Sigmoid colon (tissue), 7 donors: ENCODE data around the gene VPS33B. TPM values are rescaled to one million over a fixed set of nuclear protein-coding genes. Genes with fewer than 3 reads are reported as not detected.

Experiments
- DNase-seq: peaks from one replicate; pipeline ENCODE4 v3.0.0-alpha.2; 2019
- H3K27ac ChIP-seq, 4 donors: fragments of 200-600 bp; sonication (generic); one replicate each; pipeline ENCODE4 v1.5.1; 2016 to 2019; ENCODE audit warnings: mild to moderate bottlenecking in 1 of 4
- H3K27me3 ChIP-seq, 3 donors: fragments of 200-600 bp; sonication (generic); one replicate each; pipeline ENCODE4 v1.5.1; 2019; ENCODE audit warnings: mild to moderate bottlenecking in 1 of 3
- H3K36me3 ChIP-seq, 4 donors: fragments of 200-600 bp; sonication (generic); one replicate each; pipeline ENCODE4 v1.5.1; 2016 to 2019
- H3K4me1 ChIP-seq, 4 donors: fragments of 200-600 bp; sonication (generic); one replicate each; pipeline ENCODE4 v1.5.1; 2017 to 2019
- H3K4me3 ChIP-seq, 4 donors: fragments of 200-600 bp; sonication (generic); one replicate each; pipeline ENCODE4 v1.5.1; 2017 to 2019; ENCODE audit warnings: mild to moderate bottlenecking in 2 of 4, moderate library complexity in 1 of 4
- H3K9me3 ChIP-seq, 4 donors: fragments of 200-600 bp in 3 of 4; sonication (generic) in 3 of 4; one replicate each; pipeline versions ENCODE4 v1.5.1 to v1.6.1; 2013 to 2019
- CTCF ChIP-seq, 4 experiments: fragments of 450-650 bp in 3 of 4; fragments of 200-600 bp in 1 of 4; IDR thresholded peaks; one replicate each; pipeline ENCODE4 v1.5.1; 2016 to 2019; ENCODE audit warnings: antibody characterized with exemption in 4 of 4, mild to moderate bottlenecking in 3 of 4, moderate library complexity in 2 of 4
- EP300 ChIP-seq, 4 donors: sonication (generic); formaldehyde crosslinking; IDR thresholded peaks; one replicate each; pipeline ENCODE4 v1.6.1; 2017; ENCODE audit warnings: antibody characterized with exemption in 4 of 4
- POLR2A ChIP-seq, 2 donors: fragments of 450-650 bp; IDR thresholded peaks; one replicate each; pipeline ENCODE4 v1.6.1; 2016; ENCODE audit warnings: antibody characterized with exemption in 2 of 2, mild to moderate bottlenecking in 2 of 2, moderate library complexity in 2 of 2
- POLR2AphosphoS5 ChIP-seq, 4 donors: sonication (generic); formaldehyde crosslinking; IDR thresholded peaks; one replicate each; pipeline ENCODE4 v1.6.1; 2017; ENCODE audit warnings: antibody characterized with exemption in 4 of 4
- WGBS, 2 donors: extraction: QIAGEN DNeasy Blood & Tissue Kit; methylation state at CpG; one replicate each; pipeline ENCODE4 v1.1.7; 2013; 5-methylcytosine and 5-hydroxymethylcytosine counted together
- intact Hi-C: fragments of 100-400 bp; cut with DNase I; formaldehyde crosslinking; loops from one replicate; pipeline ENCODE4 v1.15.1; 2023
- polyA plus RNA-seq, 3 donors: library from polyadenylated mRNA; stranded (reverse); fragments of 200-250 nt; gene quantifications; one replicate each; pipeline ENCODE4 v1.2.3, GENCODE V29; 2013
- total RNA-seq, 4 donors: library from RNA; depleted of rRNA; stranded (reverse); fragments of >200 nt; gene quantifications; one replicate each; pipeline ENCODE4 v1.1.0, GENCODE V29; 2016
- donor health status: healthy with polysubstance abuse.
- donor health status: Bipolar disorder and iron deficiency.
- donor health status: healthy.

The VPS33B gene
- total and polyA plus RNA-seq, 7 donors: 6.6 to 13.4 (median 8.3) TPM

GRCh38 chr15:90960298-90961091 lies 61.9 kb downstream of the VPS33B start:
- no peaks in the 10 kb centered on the region for H3K9me3 ChIP-seq
- TF ChIP-seq POLR2AphosphoS5 (IDR thresholded peaks at IDR 0.05): no peak
- no peak for TF ChIP-seq CTCF (IDR thresholded peaks at IDR 0.05)
- no peak for TF ChIP-seq POLR2A (IDR thresholded peaks at IDR 0.05)
- no peak for TF ChIP-seq EP300 (IDR thresholded peaks at IDR 0.05)
- H3K27me3 ChIP-seq: no peaks in the 10 kb centered on the region
- no peak overlapping the region for H3K4me3 ChIP-seq
- peaks cover 0 to 47% (median 41%) of the 10 kb centered on the region in 4 donors for H3K4me1 ChIP-seq
- intact Hi-C loops: no loop called here
- no peak for DNase-seq
- WGBS, 2 donors: 91 to 93% methylated on average over 20 of the region's 20 CpGs
- H3K27ac ChIP-seq: peak overlapping the region; percentile 56 to 69 (median 68)
- H3K36me3 ChIP-seq: peaks cover 3 to 37% (median 20%) of the 10 kb centered on the region in 4 donors

GRCh38 chr15:90959894-90960293 lies 62.5 kb downstream of the VPS33B start:
- WGBS, 2 donors: 87 to 92% methylated on average over 5 of the region's 5 CpGs
- TF ChIP-seq POLR2AphosphoS5 (IDR thresholded peaks at IDR 0.05) (peak in 3 of 4 donors; percentile 24 to 43 (median 26)), POLR2A (IDR thresholded peaks at IDR 0.05) (no peak)
- Histone ChIP-seq H3K4me1 (peaks cover 0 to 52% (median 45%) of the 10 kb centered on the region in 4 donors), H3K4me3 (no peak overlapping the region), H3K36me3 (peaks cover 3 to 35% (median 20%) of the 10 kb centered on the region in 4 donors), H3K27me3 (no peaks in the 10 kb centered on the region), H3K27ac (peak overlapping the region; percentile 56 to 69 (median 68)), H3K9me3 (no peaks in the 10 kb centered on the region)
- intact Hi-C loops: loop anchor here (5.0 kb wide), 1 partner anchor 312 kb away; no protein-coding TSS in a partner anchor
- peak; percentile 90 for DNase-seq

GRCh38 chr15:90959028-90959595 lies 63.3 kb downstream of the VPS33B start:
- no peaks in the 10 kb centered on the region for H3K9me3 ChIP-seq
- no peak for DNase-seq
- H3K27me3 ChIP-seq: no peaks in the 10 kb centered on the region
- intact Hi-C loops: loop anchor here (5.0 kb wide), 1 partner anchor 313 kb away; no protein-coding TSS in a partner anchor
- H3K36me3 ChIP-seq: peaks cover 3 to 32% (median 20%) of the 10 kb centered on the region in 4 donors
- TF ChIP-seq POLR2A (IDR thresholded peaks at IDR 0.05) (no peak), EP300 (IDR thresholded peaks at IDR 0.05) (no peak), CTCF (IDR thresholded peaks at IDR 0.05) (no peak), POLR2AphosphoS5 (IDR thresholded peaks at IDR 0.05) (no peak)
- no peak overlapping the region for H3K4me3 ChIP-seq
- WGBS, 2 donors: 87 to 89% methylated on average over 8 of the region's 8 CpGs
- peaks cover 0 to 56% (median 49%) of the 10 kb centered on the region in 4 donors for H3K4me1 ChIP-seq
- H3K27ac ChIP-seq: peak overlapping the region; percentile 56 to 69 (median 68)

GRCh38 chr15:90957791-90958190 lies 64.6 kb downstream of the VPS33B start:
- no peak for TF ChIP-seq POLR2AphosphoS5 (IDR thresholded peaks at IDR 0.05)
- no peak for TF ChIP-seq EP300 (IDR thresholded peaks at IDR 0.05)
- no peak for TF ChIP-seq POLR2A (IDR thresholded peaks at IDR 0.05)

GRCh38 chr15:90957031-90957790 lies 65.2 kb downstream of the VPS33B start:
- Histone ChIP-seq H3K36me3 (peaks cover 10 to 35% (median 24%) of the 10 kb centered on the region in 4 donors), H3K4me1 (peaks cover 0 to 56% (median 49%) of the 10 kb centered on the region in 4 donors), H3K27ac (peak overlapping the region; percentile 78 to 86 (median 81)), H3K4me3 (peak overlapping the region; percentile 50 to 77 (median 62)), H3K9me3 (no peaks in the 10 kb centered on the region), H3K27me3 (no peaks in the 10 kb centered on the region)
- intact Hi-C loops: loop anchor here (2.0 to 5.0 kb wide), 2 partner anchors 38 to 315 kb away; partner anchors contain the start of gene PRC1
- TF ChIP-seq POLR2AphosphoS5 (IDR thresholded peaks at IDR 0.05) (no peak), POLR2A (IDR thresholded peaks at IDR 0.05) (no peak), CTCF (IDR thresholded peaks at IDR 0.05) (no peak), EP300 (IDR thresholded peaks at IDR 0.05) (no peak)
- DNase-seq: no peak
- 18 to 53% methylated on average over 63 of the region's 63 CpGs for WGBS, 2 donors

More at GRCh38 chr15:90957791-90958190, 64.6 kb downstream of the VPS33B start:
- Histone ChIP-seq H3K27ac (peak overlapping the region; percentile 78 to 86 (median 81)), H3K4me1 (peaks cover 0 to 56% (median 49%) of the 10 kb centered on the region in 4 donors), H3K36me3 (peaks cover 6 to 31% (median 23%) of the 10 kb centered on the region in 4 donors), H3K27me3 (no peaks in the 10 kb centered on the region), H3K4me3 (peak overlapping the region in 3 of 4 donors; percentile 56 to 77 (median 68)), H3K9me3 (no peaks in the 10 kb centered on the region)
- intact Hi-C loops: loop anchor here (2.0 to 5.0 kb wide), 2 partner anchors 37 to 315 kb away; partner anchors contain the start of gene PRC1
- DNase-seq: no peak
- WGBS, 2 donors: 83 to 89% methylated on average over 6 of the region's 6 CpGs
